GM21786 (cell line): ENCODE results near the gene CTNNA3.

ENCODE experiments used
- ATAC-seq: cut with Tn5 transposase; IDR thresholded peaks from one replicate; pipeline ENCODE4 v1.9.1; 2021; ENCODE audit not compliant: unreplicated experiment

The CTNNA3 gene

DNA sequence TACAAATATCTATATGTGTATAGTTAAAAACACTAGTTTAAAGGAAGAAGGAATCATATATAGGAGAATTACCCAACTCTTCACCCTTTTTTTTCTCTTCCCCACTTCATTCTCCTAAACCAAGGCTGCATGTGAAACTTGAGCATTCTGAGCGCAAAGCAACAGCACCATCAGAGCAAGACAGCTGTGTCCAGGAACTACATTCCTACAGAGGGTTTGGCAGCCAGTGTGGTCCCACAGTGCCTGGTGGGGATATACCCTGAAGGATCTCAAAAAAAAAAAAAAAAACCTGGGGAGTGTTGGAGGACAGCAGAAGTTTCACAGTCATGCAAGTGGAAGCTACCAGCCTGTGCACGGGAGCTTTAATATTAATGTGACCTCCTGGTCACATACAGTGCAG lies 310.4 kb downstream of the CTNNA3 start:
- ATAC-seq: no peak

DNA sequence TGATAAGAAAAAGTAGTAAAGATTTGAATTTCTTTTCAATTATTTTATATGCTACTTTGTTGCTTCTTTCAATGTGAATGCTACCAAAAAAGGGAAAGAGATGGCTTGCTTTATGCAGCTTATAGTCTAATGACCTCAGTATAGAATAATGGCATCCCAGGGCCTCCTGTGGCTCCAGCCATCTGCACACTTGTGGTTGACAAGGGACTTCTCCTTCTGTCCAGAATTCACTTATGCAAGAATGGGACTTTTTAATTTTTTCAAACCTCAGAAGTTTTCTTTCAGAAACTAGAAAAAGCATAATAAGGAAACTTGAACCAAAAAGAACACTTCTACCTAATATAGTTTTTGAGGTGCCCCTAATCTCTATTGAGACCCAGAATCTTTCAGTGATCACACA lies 310.9 kb downstream of the CTNNA3 start:
- ATAC-seq: no peak

DNA sequence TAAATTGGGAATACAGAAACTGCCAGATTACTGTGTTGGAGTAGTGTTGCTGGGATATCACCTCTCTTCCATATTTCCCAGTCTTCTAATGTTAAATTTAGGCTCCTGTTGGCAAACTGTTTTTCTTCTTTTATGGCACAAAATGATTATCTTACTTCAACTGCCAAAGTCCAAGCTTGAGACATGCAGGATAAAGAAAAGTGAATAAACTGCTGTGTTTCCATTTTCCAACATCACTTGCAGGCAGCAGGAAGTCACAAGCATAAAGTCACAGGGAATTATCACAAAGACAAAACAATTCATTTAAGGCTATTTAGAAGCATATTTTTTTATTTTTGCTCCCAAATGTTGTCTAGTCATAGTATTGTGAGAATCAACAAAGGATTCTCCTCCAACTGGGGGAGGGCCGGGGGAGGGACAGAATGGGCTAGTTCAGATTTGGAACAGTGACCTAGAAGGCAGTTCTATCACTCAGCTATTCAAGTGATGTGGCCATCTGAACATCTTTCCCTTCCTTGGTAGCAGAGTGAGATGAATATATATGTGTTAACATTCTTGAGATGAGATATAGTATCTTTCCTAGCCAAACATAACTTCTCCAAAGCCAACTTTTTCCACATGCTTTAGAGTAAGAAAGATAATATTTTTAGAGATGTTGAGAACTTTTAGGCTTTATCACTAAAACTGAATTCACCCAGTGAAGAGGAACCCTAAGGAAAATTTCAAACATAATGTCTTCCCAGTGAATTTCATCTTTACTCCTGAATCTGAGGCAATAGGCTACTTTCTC lies 364.7 kb downstream of the CTNNA3 start:
- ATAC-seq: no peak

DNA sequence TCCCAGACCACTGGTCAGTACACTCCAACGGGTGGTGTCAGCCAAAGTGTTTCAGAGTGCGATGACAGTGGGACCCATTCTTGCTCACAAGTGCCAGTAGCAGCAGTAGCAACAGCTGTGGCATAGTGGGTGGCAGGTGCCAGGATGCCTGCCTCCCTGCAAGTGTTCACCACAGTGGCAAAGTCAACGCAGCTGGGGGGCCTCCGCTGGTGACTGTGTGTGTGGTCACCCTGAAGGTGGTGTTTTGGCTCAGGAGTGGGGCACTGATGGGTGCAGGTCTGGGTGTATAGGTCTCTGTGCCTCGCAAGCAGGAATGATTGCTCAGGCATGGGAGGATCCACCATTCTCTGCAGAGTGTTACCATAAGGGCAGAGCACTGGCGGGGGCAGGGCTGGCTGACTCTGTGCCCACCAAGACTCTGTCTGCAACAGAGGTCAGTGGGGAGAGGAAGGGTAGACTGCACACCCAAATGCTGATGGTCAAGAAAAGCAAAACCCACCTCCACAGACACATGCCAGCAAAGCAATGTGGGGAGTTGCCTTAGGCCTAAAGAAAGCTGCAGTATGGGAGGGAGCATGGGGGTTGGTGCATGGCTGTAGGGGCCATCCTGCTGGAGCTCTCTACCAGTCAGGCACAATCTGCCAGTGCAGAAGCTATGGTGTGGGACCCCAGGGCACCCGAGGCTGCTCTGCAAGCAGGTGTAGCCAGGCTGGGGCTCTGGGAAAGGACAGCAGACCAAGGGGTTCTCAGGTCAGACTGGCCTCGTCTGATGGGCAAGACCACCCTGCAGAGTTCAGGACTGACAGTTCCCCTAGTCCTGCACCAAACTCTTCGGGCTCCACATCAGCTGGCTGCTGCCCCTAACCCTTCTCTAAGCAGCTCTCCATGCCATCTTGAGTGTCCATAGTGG lies 368.1 kb downstream of the CTNNA3 start:
- no peak for ATAC-seq

DNA sequence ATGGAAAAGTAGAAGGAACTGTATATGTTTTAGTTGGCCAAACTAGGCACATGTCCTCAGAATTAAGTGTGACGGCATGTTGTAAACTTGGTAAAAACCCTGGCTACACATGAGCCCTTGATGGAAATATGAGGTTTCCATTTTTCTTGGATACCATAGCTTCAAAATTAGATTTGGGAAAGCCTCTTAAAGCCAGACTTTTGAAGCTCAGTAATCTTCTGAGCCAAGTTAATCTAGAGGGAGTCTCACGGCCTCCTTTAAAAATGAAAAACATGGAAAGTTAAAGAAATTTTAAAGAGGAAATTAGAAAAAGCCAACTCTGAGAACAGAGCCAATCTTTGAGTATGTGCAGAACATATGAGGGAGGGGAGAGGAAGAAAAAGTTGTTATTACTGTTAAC lies 376.0 kb downstream of the CTNNA3 start:
- ATAC-seq: no peak

DNA sequence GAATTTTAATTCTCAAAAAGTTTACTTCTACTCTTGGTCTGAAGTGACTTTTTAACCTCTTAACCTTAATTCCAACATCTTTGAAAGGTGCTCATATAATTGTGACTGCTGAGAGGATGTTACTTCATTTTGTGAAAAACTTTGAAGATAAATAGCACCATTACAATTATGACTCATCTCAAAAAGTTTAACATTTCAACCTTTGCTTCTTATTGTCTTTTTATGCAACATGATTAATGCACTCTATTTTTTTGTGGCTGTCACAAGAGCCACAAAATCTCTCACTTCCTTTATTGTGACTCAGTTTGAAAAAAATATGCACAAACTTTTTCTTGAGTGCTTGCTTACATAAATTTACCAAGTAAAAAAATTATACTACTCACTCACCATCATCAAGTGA lies 387.1 kb downstream of the CTNNA3 start:
- ATAC-seq: no peak

DNA sequence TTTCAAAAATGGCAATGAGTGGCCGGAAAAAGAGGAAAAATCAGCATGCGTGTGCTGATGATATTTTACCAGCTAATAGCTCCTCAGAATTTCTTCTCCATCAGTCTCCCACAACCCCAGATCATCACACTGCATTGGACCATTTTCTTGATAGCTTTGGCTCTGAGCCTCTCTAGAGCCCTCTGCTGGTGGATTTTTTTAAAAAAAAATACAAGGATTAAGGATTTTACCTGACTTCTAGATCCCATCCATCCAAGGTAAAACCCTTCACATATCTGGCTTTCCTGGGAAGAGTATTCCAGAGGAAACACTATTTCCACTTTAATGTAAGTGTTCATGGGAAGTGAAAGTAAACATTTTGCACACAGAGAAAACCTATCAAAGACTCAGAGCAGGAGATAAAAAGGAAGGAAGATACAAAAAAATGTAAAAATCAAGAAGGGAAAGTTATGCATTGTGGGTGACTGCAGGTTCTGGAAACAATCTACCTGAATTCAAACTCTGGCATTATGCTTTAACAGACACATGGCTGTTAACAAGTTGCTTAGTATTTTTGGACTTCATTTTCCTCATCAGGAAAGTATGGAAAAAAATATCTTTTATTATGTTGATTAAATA lies 389.3 kb downstream of the CTNNA3 start:
- no peak for ATAC-seq

DNA sequence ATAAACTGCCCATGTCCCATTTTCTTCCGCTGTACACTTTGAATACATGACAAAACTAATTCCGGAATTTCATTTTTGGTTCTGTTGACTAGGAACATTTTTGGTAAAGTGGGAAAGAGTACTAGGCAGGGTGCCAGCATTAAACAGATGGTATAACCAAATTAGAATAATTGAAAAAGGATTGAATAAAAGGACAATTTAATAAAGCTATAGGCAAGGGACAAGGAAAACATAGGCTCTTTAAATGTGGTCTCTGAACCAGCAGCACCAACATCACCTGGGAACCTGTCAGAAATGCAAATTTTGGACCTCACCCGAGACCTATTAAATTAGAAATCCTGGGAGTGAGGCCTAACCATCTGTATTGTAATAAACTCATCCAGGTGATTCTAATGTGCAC lies 393.3 kb downstream of the CTNNA3 start:
- ATAC-seq: no peak

DNA sequence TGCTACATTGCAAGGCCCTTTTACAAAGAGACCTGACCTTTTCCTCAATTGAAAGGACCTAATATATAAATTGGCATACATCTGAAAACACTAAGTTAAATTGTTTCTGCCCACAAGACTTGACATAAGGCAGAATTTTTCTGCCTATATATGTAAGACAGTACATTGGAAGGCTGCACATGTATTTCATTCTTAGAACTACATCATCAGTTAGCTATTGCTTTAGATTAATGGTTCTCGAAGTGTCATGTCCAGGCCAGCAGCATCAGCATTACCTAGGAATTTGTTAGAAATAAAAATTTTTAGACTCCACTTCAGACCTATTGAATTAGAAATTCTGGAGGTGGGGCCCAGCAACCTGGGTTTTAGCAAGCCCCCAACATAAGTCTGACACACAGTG lies 396.2 kb downstream of the CTNNA3 start:
- no peak for ATAC-seq

DNA sequence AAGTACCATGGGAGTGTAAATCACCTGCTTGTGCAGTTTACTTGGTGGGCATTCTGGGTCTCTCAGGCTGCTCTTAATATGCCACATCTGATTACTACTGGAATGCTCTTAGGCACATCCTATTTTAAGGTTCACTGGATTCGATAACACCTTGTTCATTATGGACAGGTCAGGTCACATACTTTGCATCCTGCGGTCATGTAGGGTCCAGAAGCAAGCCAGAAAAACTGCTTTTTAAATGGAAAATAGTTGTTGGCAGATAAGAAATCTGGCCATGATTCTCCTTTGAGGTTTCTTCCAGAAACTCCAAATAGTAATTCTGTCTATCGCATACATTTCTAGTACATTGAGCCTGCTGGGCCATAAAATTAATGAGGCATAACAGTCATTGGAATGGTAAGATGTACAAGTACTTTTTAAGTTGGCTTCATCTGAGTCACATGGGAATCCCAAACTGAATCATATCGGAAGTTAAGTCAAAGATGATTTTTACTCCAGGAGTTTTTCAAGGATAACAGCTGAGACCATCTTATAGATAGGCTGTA lies 398.3 kb downstream of the CTNNA3 start:
- ATAC-seq: no peak

DNA sequence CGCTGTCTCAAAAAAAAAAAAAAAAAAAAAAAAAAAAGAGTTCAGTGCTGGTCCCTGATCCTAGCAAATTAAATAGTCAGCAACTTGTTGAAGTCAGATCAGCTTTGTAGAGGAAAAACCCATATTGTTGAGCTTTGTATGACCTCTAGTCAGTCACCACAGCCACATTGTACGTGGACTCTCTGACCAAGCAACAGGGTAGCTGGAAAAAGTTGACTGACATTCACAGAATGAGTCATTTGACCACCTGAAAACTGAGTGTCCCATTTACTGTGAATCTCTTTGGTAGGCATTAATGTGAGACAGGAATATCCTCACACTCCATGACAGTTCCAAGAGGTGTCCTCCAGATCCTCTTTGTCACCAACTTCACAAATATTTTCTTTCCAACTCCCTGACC lies 399.1 kb downstream of the CTNNA3 start:
- no peak for ATAC-seq

DNA sequence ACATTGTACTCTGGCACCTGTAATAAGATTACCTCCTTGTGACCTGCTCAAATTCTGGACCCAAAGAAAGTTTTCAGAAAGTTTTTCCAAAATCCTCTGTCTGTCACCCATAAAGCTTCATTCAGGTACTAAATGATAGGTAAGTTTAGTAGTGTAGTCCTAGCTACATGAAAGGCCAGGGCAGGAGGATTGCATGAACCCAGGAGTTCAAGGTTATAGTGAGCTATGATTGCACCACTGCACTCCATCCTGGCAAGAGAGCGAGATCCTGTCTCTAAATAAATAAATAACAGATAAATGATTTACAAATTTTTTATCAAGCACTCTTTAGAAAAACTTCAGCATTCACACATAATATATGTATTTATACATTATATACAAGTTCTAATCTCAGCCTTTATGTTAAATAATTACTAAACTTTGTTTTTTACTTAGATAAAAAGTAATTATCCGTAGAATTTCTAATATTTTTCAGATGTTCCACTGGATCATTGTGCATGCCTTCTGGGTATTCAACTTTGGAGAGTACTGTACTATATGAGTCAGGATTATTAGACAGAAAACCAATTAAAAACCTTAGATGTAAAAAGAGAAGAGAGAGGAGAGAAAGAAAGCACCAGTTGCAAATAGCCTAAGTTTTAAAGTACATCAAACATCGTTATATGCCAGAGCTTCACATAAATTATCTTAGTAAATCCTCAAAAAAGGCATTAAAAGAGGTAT lies 407.1 kb downstream of the CTNNA3 start:
- ATAC-seq: no peak

DNA sequence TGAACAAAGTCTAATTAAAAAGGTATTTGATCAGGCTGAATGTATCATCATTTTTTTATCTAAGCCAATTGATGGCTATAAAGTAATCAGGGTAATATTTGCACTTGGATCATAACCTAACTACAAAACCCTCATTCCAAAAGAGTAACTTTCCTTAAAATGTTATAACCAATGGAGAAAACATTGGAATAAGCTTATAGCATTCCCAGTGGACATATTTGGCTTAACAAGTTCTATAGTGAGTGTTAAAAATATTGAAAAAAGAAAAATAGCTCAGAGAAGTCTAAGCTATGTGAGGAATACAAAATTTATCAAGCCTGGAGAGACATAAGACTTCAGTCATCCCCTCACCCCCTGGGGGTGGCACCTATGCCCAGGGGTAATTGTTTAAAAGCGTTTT lies 411.4 kb downstream of the CTNNA3 start:
- no peak for ATAC-seq

DNA sequence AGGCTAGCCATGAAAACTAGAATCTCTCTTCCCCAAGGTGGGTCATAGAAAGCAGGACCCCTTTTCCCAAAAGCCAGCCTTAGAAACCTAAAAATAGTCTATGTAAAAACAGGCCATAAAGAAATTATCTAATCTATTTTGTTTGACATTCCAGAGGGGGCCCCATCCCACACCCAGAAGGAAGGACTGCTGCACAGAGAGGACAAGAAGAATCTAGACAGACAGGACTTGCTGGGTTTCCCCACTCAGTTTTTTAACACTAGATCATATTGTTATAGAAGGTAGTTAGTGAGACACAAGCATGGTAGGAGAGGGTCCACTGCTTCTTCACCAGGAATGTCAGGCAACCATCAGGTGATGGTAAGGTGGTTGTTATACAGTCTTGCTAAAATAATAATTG lies 413.1 kb downstream of the CTNNA3 start:
- ATAC-seq: no peak

DNA sequence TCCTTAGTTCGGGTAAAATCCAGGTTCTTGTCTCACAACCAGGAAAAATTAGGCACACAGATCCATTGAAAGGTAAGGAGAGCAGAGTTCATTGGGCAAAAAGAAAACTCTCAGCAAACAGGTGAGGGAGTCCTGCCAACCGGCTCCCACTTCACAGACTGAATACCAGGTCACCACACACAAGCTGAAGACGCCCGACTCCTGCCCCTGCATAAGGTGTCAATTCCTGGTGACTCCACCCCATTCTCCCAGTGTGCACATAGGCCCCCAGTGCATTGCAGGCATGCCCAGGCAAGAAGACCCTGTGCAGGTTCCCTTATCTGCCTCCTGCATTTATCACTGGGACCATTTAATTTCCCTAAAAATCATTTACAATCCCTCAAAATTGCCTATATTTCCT lies 415.6 kb downstream of the CTNNA3 start:
- ATAC-seq: no peak

DNA sequence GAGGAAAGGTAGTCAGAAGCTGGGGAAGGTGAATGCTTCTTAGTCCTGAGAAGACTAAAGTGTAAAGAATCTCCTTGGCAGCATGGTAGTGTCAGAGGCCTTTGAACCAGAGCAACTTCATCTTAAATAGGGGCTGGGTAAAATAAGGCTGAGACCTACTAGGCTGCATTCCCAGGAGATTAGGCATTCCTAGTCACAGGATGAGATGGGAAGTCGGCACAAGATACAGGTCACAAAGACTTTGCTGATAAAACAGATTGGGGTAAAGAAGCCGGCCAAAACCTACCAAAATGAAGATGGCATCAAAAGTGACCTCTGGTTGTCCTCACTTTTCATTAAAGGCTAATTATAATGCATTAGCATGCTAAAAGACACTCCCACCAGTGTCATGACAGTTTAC lies 418.6 kb downstream of the CTNNA3 start:
- ATAC-seq: no peak

DNA sequence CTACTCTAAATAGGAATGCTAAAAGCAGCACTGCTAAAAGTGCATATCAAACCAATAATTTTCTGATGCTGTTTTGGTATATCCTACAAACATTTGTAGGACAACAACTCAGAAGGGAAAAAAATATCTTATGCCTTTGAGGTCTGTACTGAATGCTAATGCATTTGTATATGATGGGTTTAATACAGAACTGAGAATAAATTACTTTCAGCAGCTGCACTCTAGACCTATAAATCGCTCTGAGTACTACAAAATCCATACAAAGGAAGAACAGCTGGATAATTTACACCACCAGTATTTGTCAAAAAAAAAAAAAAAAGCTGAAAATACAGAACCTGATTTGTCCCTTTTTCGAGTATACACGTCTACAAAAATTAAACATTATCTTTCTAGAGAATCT lies 426.2 kb downstream of the CTNNA3 start:
- ATAC-seq: no peak

DNA sequence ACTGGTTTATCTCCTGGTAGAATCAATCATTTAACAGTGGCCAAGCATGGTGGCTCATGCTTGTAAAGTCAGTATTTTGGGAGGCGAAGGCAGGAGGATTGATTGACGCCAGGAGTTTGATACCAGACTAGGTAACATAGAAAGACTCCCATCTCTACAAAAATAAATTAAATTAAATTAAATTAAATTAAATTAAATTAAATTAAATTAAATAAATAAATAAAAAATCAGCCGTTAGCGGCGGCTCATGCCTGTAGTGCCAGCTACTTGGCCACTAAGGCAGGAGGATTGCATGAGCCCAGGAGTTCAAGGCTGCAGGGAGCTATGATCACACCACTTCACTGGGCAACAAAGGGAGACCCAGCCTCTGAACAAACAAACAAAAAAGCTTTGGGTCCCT lies 427.8 kb downstream of the CTNNA3 start:
- ATAC-seq: no peak

DNA sequence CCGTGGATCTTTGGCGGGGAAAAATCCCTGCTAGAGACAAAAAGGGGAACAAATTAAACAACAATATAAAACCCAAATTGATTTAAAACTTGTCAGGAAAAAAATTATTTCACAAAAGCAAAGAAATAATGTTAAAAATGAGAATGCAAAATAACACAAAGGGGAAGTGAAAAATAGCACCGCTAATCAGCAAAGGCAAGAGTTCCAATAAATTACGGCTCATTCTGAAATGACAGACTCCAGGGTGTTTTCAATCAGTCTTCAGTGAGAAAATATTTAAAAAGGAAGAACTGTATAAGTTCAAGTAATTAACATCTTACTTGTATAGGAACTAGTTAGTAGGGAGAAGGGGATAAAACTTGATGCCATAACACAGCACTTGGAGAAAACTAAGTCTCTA lies 433.3 kb downstream of the CTNNA3 start:
- ATAC-seq: no peak

DNA sequence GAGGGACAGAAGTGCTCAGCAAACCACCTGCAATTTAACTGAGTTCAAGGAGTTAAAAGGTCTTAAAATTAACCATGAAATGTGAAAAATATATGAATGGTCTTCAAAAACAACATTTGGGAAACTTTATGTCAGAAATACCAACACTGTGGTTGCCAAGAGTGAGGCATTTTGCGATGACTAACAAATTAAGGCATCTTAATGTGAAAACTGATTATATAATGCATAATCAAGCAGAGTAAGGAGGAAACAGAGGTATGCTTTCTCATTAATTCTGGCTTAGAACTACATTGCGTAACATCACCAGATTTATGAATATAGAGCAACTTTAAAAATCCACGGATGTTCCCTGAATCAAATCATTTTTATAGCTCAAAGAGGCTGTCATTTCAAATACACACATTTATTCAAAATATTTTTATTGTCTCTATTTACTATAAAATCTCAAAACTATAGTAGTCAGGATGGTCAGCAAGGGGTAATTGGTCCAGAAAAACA lies 434.6 kb downstream of the CTNNA3 start:
- no peak for ATAC-seq
